ENCODE measurements around the gene REEP6.
"Not testable (repeated sequence)": the region's sequence is repeated elsewhere in the genome, so short reads cannot be mapped to it uniquely, and the experiment has no call there.

The REEP6 gene

DNA sequence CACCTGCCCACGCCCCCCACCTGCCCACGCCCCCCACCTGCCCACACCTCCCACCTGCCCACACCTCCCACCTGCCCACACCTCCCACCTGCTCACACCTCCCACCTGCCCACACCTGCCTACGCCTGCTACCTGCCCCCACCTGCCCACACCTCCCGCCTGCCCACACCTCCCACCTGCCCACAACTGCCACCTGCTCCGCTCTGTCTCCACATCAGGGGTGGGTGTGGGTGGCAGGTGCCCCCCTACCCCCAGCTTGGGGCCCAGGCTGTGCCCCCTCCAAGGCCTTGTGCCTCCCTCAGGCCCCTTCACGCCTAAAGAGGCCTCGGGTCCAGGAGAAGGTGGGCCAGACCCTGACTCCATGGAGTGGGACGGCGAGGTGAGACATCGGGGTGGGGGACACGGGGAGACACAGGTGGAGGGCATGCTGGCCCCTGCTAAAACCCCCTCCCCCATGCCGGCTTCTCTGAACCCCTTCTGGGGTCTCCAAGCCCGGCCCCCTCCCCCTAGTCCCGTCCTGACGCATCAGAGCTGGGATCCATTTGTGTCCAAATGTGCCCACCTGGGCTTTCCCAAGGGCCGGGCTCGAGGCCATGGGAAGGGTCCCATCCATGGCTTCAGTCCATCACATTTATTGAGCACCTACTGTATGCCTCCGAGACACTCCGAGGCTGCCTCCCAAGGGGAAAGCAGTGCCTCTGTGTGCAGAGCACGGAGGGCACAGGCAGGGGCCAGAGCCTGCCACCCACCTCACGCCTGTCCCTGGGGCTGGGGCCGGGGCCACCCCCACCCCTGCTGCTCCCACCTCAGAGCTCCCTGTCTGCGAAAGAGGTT is 37.8 kb downstream of the REEP6 start:
- H4K8ac ChIP-seq (ENCODE audit: low read depth, low read length) = peak overlapping the region; percentile 65
- H3K27ac ChIP-seq (replicated peaks; ENCODE audit: low read length) = no peak overlapping the region
- H2BK12ac ChIP-seq (ENCODE audit: low read length) = peak overlapping the region; percentile 66
- H3K18ac ChIP-seq (ENCODE audit: low read length) = peak overlapping the region; percentile 71
- no peak overlapping the region for H3K14ac ChIP-seq (ENCODE audit: low read length)
- peak overlapping the region; percentile 70 for H2AK5ac ChIP-seq (ENCODE audit: low read depth, low read length)
- DNase-seq (ENCODE audit: low spot score) = no peak
- H2AFZ ChIP-seq (ENCODE audit: low read length) = no peak overlapping the region
- no peak overlapping the region for H4K91ac ChIP-seq (ENCODE audit: low read depth, low read length, poor library complexity)
- no peak overlapping the region for H3K4me3 ChIP-seq (ENCODE audit: low read length in 2 of 2)
- H3K9me3 ChIP-seq (replicated peaks in 1 of 2; ENCODE audit: control insufficient read depth in 2 of 2, insufficient read depth in 1 of 2, low read depth in 1 of 2, low read length in 2 of 2) = peaks cover 0 to 5% of the 10 kb centered on the region in 2 donors
- no peaks in the 10 kb centered on the region for H3K36me3 ChIP-seq (replicated peaks in 1 of 2; ENCODE audit: control insufficient read depth in 2 of 2, insufficient read depth in 2 of 2, low read length in 2 of 2)
- peak overlapping the region; percentile 60 for H3K9ac ChIP-seq (ENCODE audit: low read depth, low read length, poor library complexity)
- H3K4ac ChIP-seq (ENCODE audit: low read length) = no peak overlapping the region
- peaks cover 4 to 6% of the 10 kb centered on the region in 2 donors for H3K4me1 ChIP-seq (ENCODE audit: control insufficient read depth in 2 of 2, insufficient read depth in 1 of 2, low read depth in 1 of 2, low read length in 2 of 2)
- no peak overlapping the region for H2BK15ac ChIP-seq (ENCODE audit: low read length)
- no peak overlapping the region for H3K4me2 ChIP-seq (ENCODE audit: insufficient read depth, low read length, poor library complexity, severe bottlenecking)
- H3K79me1 ChIP-seq (ENCODE audit: low read depth, low read length) = peaks cover 2% of the 10 kb centered on the region
- H3K27me3 ChIP-seq (ENCODE audit: control insufficient read depth in 3 of 3, insufficient read depth in 3 of 3, low read depth in 1 of 3, low read length in 3 of 3) = peaks cover 8 to 26% (median 20%) of the 10 kb centered on the region in 3 experiments
- no peak overlapping the region for H2BK120ac ChIP-seq (ENCODE audit: low read depth, low read length)
- H3K23ac ChIP-seq (ENCODE audit: low read depth, low read length, poor library complexity) = peak overlapping the region; percentile 10
- WGBS, 2 donors (ENCODE audit: extremely low coverage in 2 of 2, insufficient read length in 2 of 2, insufficient replicate concordance in 1 of 2) = no CpG with 5 or more reads among the region's 23 CpGs
- peak overlapping the region; percentile 82 for H2BK5ac ChIP-seq (ENCODE audit: low read length)

DNA sequence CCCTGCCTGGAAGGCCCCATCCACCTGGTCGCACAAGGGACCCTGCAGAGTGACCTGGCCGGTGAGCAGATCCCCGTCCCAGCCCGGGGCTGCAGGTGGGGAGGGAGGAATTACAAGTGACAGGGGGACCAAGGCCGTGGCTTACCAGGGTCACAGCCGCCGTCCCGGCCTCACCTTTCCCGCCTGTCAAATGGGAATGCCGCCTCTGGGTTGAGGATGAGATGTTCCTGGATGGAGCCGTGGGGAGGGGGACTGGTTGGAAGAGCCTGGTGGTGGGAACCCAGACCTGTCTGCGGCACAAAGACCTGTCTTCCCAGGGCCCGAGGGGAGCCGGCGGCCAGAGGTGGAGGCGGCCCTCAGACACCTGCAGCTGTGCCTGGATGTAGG is 38.4 kb downstream of the REEP6 start:
- Histone ChIP-seq H3K4ac (ENCODE audit: low read length) (no peak overlapping the region), H3K27ac (replicated peaks; ENCODE audit: low read length) (no peak overlapping the region), H2AK5ac (ENCODE audit: low read depth, low read length) (peak overlapping the region; percentile 70), H3K4me3 (ENCODE audit: low read length in 2 of 2) (no peak overlapping the region), H2BK12ac (ENCODE audit: low read length) (peak overlapping the region; percentile 66), H4K91ac (ENCODE audit: low read depth, low read length, poor library complexity) (no peak overlapping the region), H2BK15ac (ENCODE audit: low read length) (no peak overlapping the region), H3K4me1 (ENCODE audit: control insufficient read depth in 2 of 2, insufficient read depth in 1 of 2, low read depth in 1 of 2, low read length in 2 of 2) (peaks cover under 1 to 3% of the 10 kb centered on the region in 2 donors), H3K79me1 (ENCODE audit: low read depth, low read length) (peaks cover 2% of the 10 kb centered on the region), H3K36me3 (replicated peaks in 1 of 2; ENCODE audit: control insufficient read depth in 2 of 2, insufficient read depth in 2 of 2, low read length in 2 of 2) (no peaks in the 10 kb centered on the region), H2BK5ac (ENCODE audit: low read length) (peak overlapping the region; percentile 82), H3K23ac (ENCODE audit: low read depth, low read length, poor library complexity) (peak overlapping the region; percentile 10), H3K4me2 (ENCODE audit: insufficient read depth, low read length, poor library complexity, severe bottlenecking) (no peak overlapping the region), H2AFZ (ENCODE audit: low read length) (no peak overlapping the region), H3K18ac (ENCODE audit: low read length) (peak overlapping the region; percentile 71), H4K8ac (ENCODE audit: low read depth, low read length) (no peak overlapping the region), H3K9me3 (replicated peaks in 1 of 2; ENCODE audit: control insufficient read depth in 2 of 2, insufficient read depth in 1 of 2, low read depth in 1 of 2, low read length in 2 of 2) (peaks cover 0 to 4% of the 10 kb centered on the region in 2 donors), H3K14ac (ENCODE audit: low read length) (no peak overlapping the region), H3K27me3 (ENCODE audit: control insufficient read depth in 3 of 3, insufficient read depth in 3 of 3, low read depth in 1 of 3, low read length in 3 of 3) (peaks cover 5 to 22% (median 15%) of the 10 kb centered on the region in 3 experiments), H3K9ac (ENCODE audit: low read depth, low read length, poor library complexity) (no peak overlapping the region), H2BK120ac (ENCODE audit: low read depth, low read length) (no peak overlapping the region)
- no peak for DNase-seq (ENCODE audit: low spot score)
- no CpG with 5 or more reads among the region's 16 CpGs for WGBS, 2 donors (ENCODE audit: extremely low coverage in 2 of 2, insufficient read length in 2 of 2, insufficient replicate concordance in 1 of 2)

DNA sequence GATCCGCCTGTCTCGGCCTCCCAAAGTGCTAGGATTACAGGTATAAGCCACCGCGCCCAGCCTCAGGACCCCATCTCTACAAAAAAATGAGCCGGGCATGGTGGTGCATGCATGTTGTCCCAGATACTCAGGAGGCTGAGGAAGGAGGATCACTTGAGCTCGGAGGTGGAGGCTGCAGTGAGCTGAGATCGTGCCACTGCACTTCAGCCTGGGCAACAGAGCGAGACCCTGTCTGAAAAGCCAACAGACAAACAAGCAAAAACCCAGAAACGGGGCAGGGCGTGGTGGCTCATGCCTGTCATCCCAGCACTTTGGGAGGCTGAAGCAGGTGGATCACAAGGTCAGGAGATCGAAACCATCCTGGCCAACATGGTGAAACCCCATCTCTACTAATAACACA is 39.9 kb downstream of the REEP6 start:
- not testable (repeated sequence) for H2BK15ac ChIP-seq (ENCODE audit: low read length); H3K9ac ChIP-seq (ENCODE audit: low read depth, low read length, poor library complexity); H2BK5ac ChIP-seq (ENCODE audit: low read length); H2AK5ac ChIP-seq (ENCODE audit: low read depth, low read length); H2AFZ ChIP-seq (ENCODE audit: low read length); H3K4ac ChIP-seq (ENCODE audit: low read length); H2BK12ac ChIP-seq (ENCODE audit: low read length); H2BK120ac ChIP-seq (ENCODE audit: low read depth, low read length); H3K36me3 ChIP-seq (replicated peaks in 1 of 2; ENCODE audit: control insufficient read depth in 2 of 2, insufficient read depth in 2 of 2, low read length in 2 of 2); H3K14ac ChIP-seq (ENCODE audit: low read length); H3K27ac ChIP-seq (replicated peaks; ENCODE audit: low read length); H3K9me3 ChIP-seq (replicated peaks in 1 of 2; ENCODE audit: control insufficient read depth in 2 of 2, insufficient read depth in 1 of 2, low read depth in 1 of 2, low read length in 2 of 2); DNase-seq (ENCODE audit: low spot score); H4K91ac ChIP-seq (ENCODE audit: low read depth, low read length, poor library complexity); H3K4me1 ChIP-seq (ENCODE audit: control insufficient read depth in 2 of 2, insufficient read depth in 1 of 2, low read depth in 1 of 2, low read length in 2 of 2); H3K23ac ChIP-seq (ENCODE audit: low read depth, low read length, poor library complexity); H4K8ac ChIP-seq (ENCODE audit: low read depth, low read length); H3K27me3 ChIP-seq (ENCODE audit: control insufficient read depth in 3 of 3, insufficient read depth in 3 of 3, low read depth in 1 of 3, low read length in 3 of 3); H3K4me2 ChIP-seq (ENCODE audit: insufficient read depth, low read length, poor library complexity, severe bottlenecking); H3K18ac ChIP-seq (ENCODE audit: low read length); H3K79me1 ChIP-seq (ENCODE audit: low read depth, low read length); H3K4me3 ChIP-seq (ENCODE audit: low read length in 2 of 2)
- WGBS, 2 donors (ENCODE audit: extremely low coverage in 2 of 2, insufficient read length in 2 of 2, insufficient replicate concordance in 1 of 2) = no CpG with 5 or more reads among the region's 11 CpGs

- Histone ChIP-seq H3K36me3 (replicated peaks in 1 of 2; ENCODE audit: control insufficient read depth in 2 of 2, insufficient read depth in 2 of 2, low read length in 2 of 2) (no peaks in the 10 kb centered on the region), H3K9ac (ENCODE audit: low read depth, low read length, poor library complexity) (no peak overlapping the region), H2AK5ac (ENCODE audit: low read depth, low read length) (no peak overlapping the region), H3K27ac (replicated peaks; ENCODE audit: low read length) (no peak overlapping the region), H3K14ac (ENCODE audit: low read length) (no peak overlapping the region), H3K27me3 (ENCODE audit: control insufficient read depth in 3 of 3, insufficient read depth in 3 of 3, low read depth in 1 of 3, low read length in 3 of 3) (peaks cover 0 to 3% (median 0%) of the 10 kb centered on the region in 3 experiments), H3K4me2 (ENCODE audit: insufficient read depth, low read length, poor library complexity, severe bottlenecking) (no peak overlapping the region), H2BK5ac (ENCODE audit: low read length) (no peak overlapping the region), H2BK15ac (ENCODE audit: low read length) (no peak overlapping the region), H3K4me3 (ENCODE audit: low read length in 2 of 2) (no peak overlapping the region), H2BK120ac (ENCODE audit: low read depth, low read length) (no peak overlapping the region), H3K18ac (ENCODE audit: low read length) (no peak overlapping the region), H2AFZ (ENCODE audit: low read length) (no peak overlapping the region), H3K4me1 (ENCODE audit: control insufficient read depth in 2 of 2, insufficient read depth in 1 of 2, low read depth in 1 of 2, low read length in 2 of 2) (no peaks in the 10 kb centered on the region), H3K79me1 (ENCODE audit: low read depth, low read length) (no peaks in the 10 kb centered on the region), H3K9me3 (replicated peaks in 1 of 2; ENCODE audit: control insufficient read depth in 2 of 2, insufficient read depth in 1 of 2, low read depth in 1 of 2, low read length in 2 of 2) (no peaks in the 10 kb centered on the region), H2BK12ac (ENCODE audit: low read length) (no peak overlapping the region), H4K8ac (ENCODE audit: low read depth, low read length) (no peak overlapping the region), H3K23ac (ENCODE audit: low read depth, low read length, poor library complexity) (no peak overlapping the region), H3K4ac (ENCODE audit: low read length) (no peak overlapping the region), H4K91ac (ENCODE audit: low read depth, low read length, poor library complexity) (no peak overlapping the region)
- no peak for DNase-seq (ENCODE audit: low spot score)
- no CpG with 5 or more reads among the region's 11 CpGs for WGBS, 2 donors (ENCODE audit: extremely low coverage in 2 of 2, insufficient read length in 2 of 2, insufficient replicate concordance in 1 of 2)
Observed at GRCh38 chr19:1531587-1531986, 40.6 kb downstream of the REEP6 start.

Measured in neuronal stem cell (in vitro differentiated cells).